ENCODE measurements around the gene MGAT4B. TPM values are rescaled to one million over a fixed set of nuclear protein-coding genes. Genes with fewer than 3 reads are reported as not detected.

The MGAT4B gene
- total RNA-seq, 1 donor from 2014 or later = 193 TPM

- no peak for TF ChIP-seq EZH2 (IDR thresholded peaks at IDR 0.05; ENCODE audit: insufficient read depth, low read length)
- no peak for TF ChIP-seq CTCF (IDR thresholded peaks at IDR 0.05; ENCODE audit: insufficient read depth, low read depth, low read length)
- Histone ChIP-seq H3K9ac (ENCODE audit: low read length) (peak within 1 kb of the TSS; percentile 97), H4K20me1 (ENCODE audit: insufficient read depth, low read length) (peaks cover 49% of the 10 kb centered on the region), H3K4me2 (ENCODE audit: low read length) (peak within 1 kb of the TSS; percentile 84), H3K9me3 (ENCODE audit: insufficient read depth, low read depth, low read length) (no peaks in the 10 kb centered on the region), H3K36me3 (ENCODE audit: insufficient read depth, low read length) (peaks cover 19% of the 10 kb centered on the region), H3K79me2 (ENCODE audit: insufficient read depth, low read length) (peaks cover 59% of the 10 kb centered on the region), H3K4me1 (ENCODE audit: insufficient read depth, low read length) (peaks cover 48% of the 10 kb centered on the region), H2AFZ (ENCODE audit: low read depth, low read length) (peak within 1 kb of the TSS; percentile 71), H3K27ac (ENCODE audit: low read depth, low read length) (peak within 1 kb of the TSS; percentile 96), H3K27me3 (ENCODE audit: insufficient read depth, low read length) (no peaks in the 10 kb centered on the region), H3K4me3 (ENCODE audit: insufficient read depth, low read depth, low read length) (peak within 1 kb of the TSS; percentile 74)
- peak; percentile 50 for DNase-seq (ENCODE audit: low read depth)
- FAIRE-seq = no peak
- Mint-ChIP-seq H3K9me3 (ENCODE audit: unreplicated experiment) (no peaks in the 10 kb centered on the region), H3K4me3 (ENCODE audit: unreplicated experiment) (peak within 1 kb of the TSS; percentile 92), H3K27me3 (ENCODE audit: low read depth, unreplicated experiment) (no peaks in the 10 kb centered on the region), H3K27ac (ENCODE audit: unreplicated experiment) (peak within 1 kb of the TSS; percentile 96), H3K36me3 (ENCODE audit: low read depth, unreplicated experiment) (peaks cover 18% of the 10 kb centered on the region), H3K4me1 (ENCODE audit: low read depth, unreplicated experiment) (peaks cover 28% of the 10 kb centered on the region)
These were observed 14.0 kb upstream of the MGAT4B start, which contains the start of gene SQSTM1 for GRCh38 chr5:179820483-179821297. Gene SQSTM1 (plus strand): TSS chr5:179820905. CDS start chr5:179820937, 32 bp downstream.

- TF ChIP-seq CTCF (IDR thresholded peaks at IDR 0.05; ENCODE audit: insufficient read depth, low read depth, low read length) = no peak
- TF ChIP-seq EZH2 (IDR thresholded peaks at IDR 0.05; ENCODE audit: insufficient read depth, low read length) = no peak
- Histone ChIP-seq H3K27ac (ENCODE audit: low read depth, low read length) (peak overlapping the region; percentile 96), H2AFZ (ENCODE audit: low read depth, low read length) (no peak overlapping the region), H3K9me3 (ENCODE audit: insufficient read depth, low read depth, low read length) (no peaks in the 10 kb centered on the region), H3K36me3 (ENCODE audit: insufficient read depth, low read length) (peaks cover 13% of the 10 kb centered on the region), H3K4me3 (ENCODE audit: insufficient read depth, low read depth, low read length) (peak overlapping the region; percentile 74), H3K4me2 (ENCODE audit: low read length) (peak overlapping the region; percentile 84), H4K20me1 (ENCODE audit: insufficient read depth, low read length) (peaks cover 44% of the 10 kb centered on the region), H3K9ac (ENCODE audit: low read length) (peak overlapping the region; percentile 97), H3K4me1 (ENCODE audit: insufficient read depth, low read length) (peaks cover 47% of the 10 kb centered on the region), H3K27me3 (ENCODE audit: insufficient read depth, low read length) (no peaks in the 10 kb centered on the region), H3K79me2 (ENCODE audit: insufficient read depth, low read length) (peaks cover 53% of the 10 kb centered on the region)
- FAIRE-seq = no peak
- Mint-ChIP-seq H3K4me3 (ENCODE audit: unreplicated experiment) (peak overlapping the region; percentile 77), H3K9me3 (ENCODE audit: unreplicated experiment) (no peaks in the 10 kb centered on the region), H3K27me3 (ENCODE audit: low read depth, unreplicated experiment) (no peaks in the 10 kb centered on the region), H3K27ac (ENCODE audit: unreplicated experiment) (peak overlapping the region; percentile 88), H3K36me3 (ENCODE audit: low read depth, unreplicated experiment) (peaks cover 19% of the 10 kb centered on the region), H3K4me1 (ENCODE audit: low read depth, unreplicated experiment) (peaks cover 24% of the 10 kb centered on the region)
- DNase-seq (ENCODE audit: low read depth) = no peak
These were observed 13.4 kb upstream of the MGAT4B start for GRCh38 chr5:179820127-179820482.
